NCI-H1436 treated with DMSO at 0.1 percent for 48 hours (cell line): ENCODE results near the gene ANKRD34C.
"Not testable (repeated sequence)": the region's sequence is repeated elsewhere in the genome, so short reads cannot be mapped to it uniquely, and the experiment has no call there.

Experiments
- DNase-seq: peaks from one replicate; lab custom pipeline; 2025; lab: John Stamatoyannopoulos, UW

The ANKRD34C gene

DNA sequence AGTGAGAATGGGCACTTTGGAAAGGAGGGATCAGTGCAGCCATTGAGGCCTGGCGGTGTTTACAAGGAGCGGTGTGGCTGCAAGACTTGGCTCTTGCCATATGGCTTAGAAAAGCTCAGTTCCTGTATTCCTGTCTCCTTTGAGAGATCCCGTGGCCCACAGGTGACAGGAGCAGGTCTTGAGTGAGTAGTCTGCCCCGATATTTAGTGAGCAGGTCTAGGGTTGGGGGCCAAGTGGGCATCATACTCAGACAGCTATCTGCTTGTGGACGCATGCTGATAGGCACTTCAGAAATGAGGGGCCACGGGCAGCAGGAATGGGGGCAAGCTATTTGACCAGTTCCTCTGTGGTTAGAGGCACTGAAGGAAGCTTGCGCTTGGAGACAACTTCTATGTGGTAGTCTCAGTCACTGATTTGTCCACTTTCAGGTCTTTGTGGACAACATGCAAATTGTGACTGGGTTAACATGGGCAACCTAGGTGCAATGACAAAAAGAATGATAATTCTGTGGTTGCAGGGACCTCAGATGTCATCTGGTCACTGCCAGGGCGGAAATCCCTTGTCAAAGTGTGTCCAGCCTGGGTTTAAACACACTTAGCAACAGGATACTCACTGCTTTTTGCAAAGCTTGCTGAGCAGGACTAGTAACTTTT lies 29.5 kb downstream of the ANKRD34C start:
- DNase-seq, result no peak

DNA sequence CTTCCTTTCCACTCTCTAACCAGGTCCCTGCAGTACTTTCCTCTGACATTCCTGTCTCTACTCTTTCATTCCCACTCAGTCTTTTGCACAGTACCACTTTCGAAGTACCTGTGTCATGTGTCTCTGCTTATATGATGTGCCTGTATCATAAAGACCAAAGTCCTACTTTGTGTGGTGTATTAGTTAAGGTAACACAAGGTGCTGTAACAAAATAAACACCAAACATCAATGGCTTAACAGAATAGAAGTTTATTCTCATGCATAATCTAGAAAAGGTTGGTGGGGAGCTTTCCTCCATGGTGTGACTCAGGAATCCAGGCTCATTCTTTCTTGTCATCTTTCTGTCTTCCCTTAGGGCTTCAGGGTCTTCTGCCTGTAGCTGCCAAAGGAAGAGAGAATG lies 31.7 kb downstream of the ANKRD34C start:
- DNase-seq, result no peak

DNA sequence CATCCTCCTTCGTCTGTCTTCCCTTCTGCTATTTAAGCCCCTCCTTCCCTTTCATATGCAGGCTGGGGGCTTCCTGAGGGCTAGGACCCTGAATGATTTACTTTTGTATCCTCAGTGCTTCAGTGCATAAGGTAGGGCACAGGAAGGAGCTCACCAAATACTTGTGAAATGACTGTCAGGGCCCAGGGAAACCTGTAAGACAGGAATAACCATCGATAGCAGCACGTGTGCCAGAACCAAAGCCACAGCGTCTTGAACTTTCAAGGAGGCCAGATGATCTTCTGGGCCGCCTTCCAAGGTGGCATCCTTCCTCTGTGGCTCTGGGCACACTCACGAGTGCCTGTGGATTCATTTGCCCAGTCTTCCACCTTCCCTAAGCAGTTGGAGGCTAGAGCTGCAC lies 32.3 kb downstream of the ANKRD34C start:
- no peak for DNase-seq

DNA sequence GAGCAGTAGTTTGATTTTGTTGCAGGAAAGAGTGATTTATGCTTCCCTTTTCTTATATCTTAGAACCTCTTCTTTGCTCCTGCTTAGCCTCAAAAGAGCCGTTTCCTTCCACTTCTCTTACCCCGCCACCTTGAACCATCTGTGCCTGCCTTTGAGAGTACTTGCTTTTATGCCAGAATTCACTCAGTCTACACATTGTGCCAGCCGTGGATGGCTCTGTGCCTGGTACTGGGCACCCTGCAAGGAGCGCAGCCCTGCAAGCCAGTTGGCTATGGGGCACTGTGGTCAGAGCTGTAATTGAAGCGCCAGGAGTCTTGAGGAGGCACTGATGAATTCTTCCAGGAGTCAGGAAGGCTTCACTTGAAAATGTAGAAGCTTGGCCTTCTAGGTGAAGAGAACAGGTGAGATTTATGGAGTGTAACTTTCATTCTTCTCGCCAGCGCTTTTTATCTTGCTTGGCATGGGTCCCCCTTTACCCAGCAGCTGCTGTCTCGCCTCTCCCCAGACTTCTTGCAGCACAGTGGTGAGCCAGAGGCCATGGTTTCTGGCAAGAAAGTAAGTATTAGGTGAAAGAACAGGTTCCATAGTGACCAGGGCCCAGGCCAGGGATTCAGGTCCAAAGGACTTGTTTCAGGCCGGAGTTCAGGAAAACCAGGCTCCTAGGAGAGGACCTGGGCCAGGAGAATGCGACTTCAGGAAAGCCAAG lies 33.3 kb downstream of the ANKRD34C start:
- no peak for DNase-seq

DNA sequence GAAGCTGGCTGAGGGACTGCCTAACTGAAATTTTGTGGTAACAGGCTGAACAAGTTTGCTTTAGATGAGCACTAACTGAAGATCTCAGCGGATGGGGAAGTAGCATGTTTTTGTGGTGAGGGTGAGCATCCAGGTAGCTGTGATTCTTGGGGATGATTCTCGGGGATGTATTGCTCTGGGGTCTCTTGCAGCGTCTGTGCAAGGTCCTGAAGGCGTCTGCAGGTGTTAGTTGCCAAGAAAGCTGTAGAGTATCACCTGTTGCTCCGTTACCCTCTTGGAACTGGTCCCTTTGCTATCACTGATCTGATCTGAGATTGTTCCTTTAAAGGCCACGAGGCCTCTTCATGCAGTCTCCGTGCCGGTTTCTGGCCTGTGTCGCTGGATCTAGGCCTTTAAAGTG lies 34.3 kb downstream of the ANKRD34C start:
- no peak for DNase-seq

DNA sequence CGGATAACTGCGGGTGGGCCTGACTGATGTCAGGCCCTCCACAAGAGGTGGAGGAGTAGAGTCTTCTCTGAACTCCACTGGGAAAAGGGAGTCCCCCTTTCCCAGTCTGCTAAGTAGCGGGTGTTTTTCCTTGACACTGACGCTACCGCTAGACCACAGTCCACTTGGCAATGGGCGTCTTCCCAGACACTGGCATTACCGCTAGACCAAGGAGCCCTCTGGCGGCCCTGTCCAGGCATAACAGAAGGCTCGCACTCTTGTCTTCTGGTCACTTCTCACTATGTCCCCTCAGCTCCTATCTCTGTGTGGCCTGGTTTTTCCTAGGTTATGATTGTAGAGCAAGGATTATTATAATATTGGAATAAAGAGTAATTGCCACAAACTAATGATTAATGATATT lies 37.5 kb downstream of the ANKRD34C start:
- DNase-seq, result not testable (repeated sequence)

DNA sequence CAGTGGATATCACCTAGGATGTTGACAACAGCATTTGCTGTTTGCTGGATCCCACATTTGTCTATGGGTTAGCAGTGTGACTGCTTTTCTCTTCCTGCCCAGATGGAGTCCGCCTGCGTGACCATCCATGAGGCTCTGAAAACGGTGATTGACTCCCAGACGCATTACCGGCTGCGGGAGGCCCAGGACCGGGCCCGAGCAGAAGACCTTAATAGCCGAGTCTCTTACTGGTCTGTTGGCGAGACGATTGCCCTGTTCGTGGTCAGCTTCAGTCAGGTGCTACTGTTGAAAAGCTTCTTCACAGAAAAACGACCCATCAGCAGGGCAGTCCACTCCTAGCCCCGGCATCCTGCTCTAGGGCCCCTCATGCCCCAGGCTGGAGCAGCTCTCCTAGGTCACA lies 39.4 kb downstream of the ANKRD34C start:
- no peak for DNase-seq

DNA sequence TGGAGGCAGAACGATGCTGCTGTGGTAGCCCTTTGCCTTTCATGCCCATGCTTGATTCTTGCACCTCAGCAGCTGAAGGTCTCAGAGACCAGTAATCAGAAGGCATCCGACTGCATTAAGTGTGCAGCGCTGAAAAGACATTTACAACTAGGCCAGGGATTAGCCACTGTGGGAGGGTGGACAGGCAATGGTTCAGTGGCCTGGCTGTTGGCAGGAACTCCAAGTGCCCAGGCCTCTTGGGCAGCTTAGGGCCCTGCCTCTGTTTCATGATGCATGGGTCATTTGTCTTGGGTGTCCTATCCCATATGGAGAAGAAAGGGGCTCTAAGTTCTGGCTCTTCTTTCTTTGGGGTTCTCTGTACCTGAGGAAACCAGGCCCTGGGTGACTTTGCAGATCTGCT lies 39.8 kb downstream of the ANKRD34C start:
- DNase-seq, result no peak

DNA sequence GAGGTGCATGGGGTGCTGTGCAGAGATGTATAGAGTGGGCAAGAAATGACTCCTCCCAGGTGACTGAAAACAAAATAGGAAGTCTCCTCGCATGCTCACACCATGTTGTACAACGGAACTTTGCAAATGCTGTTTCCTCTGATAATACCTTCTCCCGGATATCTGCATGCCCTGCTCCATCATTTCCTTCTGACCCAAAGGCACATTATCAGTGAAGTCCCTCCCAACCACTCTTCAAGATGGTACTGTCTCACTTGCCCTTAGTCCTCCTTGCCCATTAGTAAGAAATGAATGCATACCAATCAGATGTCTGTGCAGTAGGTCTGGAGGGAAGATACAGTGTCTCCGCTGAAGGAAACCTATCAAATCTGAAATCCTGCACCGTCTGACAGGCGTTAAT lies 40.4 kb downstream of the ANKRD34C start:
- DNase-seq, result no peak

DNA sequence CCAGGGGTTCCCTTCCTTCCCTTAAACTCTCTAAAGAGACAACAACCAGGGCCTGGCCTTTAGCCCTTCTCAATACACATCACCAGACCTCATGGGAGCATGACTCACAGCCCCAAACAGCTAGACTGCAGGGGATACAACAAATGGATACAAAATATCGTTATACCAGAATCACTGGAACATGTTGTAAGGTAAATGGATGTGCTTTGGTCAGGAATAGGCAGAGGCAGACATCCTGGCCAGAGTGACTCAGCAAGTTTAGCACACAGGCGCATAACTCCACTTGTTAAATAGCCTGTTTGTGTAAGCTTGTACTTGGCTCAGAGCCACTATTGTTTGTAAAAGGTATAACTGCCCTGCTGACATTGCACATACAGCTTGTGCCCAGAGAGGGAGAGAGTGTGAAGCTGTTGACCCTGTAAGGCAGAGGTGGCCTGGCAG lies 46.7 kb downstream of the ANKRD34C start:
- no peak for DNase-seq
